ENCODE data around the gene GPC6.

GRCh38 chr13:94366677-94367076, 1140.1 kb downstream of the GPC6 start:
- TF ChIP-seq EZH2phosphoT487 (IDR thresholded peaks at IDR 0.05; ENCODE audit: insufficient read depth, low read depth) = no peak
- no peak for TF ChIP-seq EZH2 (IDR thresholded peaks at IDR 0.05; ENCODE audit: insufficient read depth, poor library complexity, severe bottlenecking)

Data from GM23248 (cell line).